Ovary (tissue), 9 donors: ENCODE results near the gene SORCS2. TPM values are rescaled to one million over a fixed set of nuclear protein-coding genes. Genes with fewer than 3 reads are reported as not detected.

ENCODE experiments used
- DNase-seq, 5 donors: peaks; one replicate each; pipeline ENCODE4 v3.0.0-alpha.2; 2019 to 2020
- H3K27ac ChIP-seq, 2 donors: fragments of 200-600 bp; one replicate each; pipeline versions ENCODE4 v1.5.1 to v1.8.0; 2019 to 2022
- H3K27me3 ChIP-seq: fragments of 200-600 bp; one replicate; pipeline ENCODE4 v1.8.0; 2022
- H3K36me3 ChIP-seq: fragments of 200-600 bp; sonication (generic); one replicate; pipeline ENCODE4 v1.5.1; 2019
- H3K4me1 ChIP-seq: one replicate; pipeline ENCODE4 v1.8.1; 2013; ENCODE audit warnings: mild to moderate bottlenecking, moderate library complexity; ENCODE audit not compliant: insufficient read depth
- H3K4me3 ChIP-seq: fragments of 200-600 bp; sonication (generic); one replicate; pipeline ENCODE4 v1.5.1; 2017
- H3K9me3 ChIP-seq, 2 donors: fragments of 200-600 bp in 1 of 2; sonication (generic) in 1 of 2; one replicate each; pipeline versions ENCODE4 v1.5.1 to v1.8.1; 2013 to 2019; ENCODE audit warnings: mild to moderate bottlenecking in 1 of 2, moderate library complexity in 1 of 2
- CTCF ChIP-seq, 3 donors: fragments of 450-650 bp in 2 of 3; fragments of 200-600 bp in 1 of 3; IDR thresholded peaks; one replicate each; pipeline versions ENCODE4 v1.5.1 to v1.8.0; 2016 to 2022; ENCODE audit warnings: antibody characterized with exemption in 3 of 3, mild to moderate bottlenecking in 1 of 3
- EP300 ChIP-seq: sonication (generic); formaldehyde crosslinking; IDR thresholded peaks from one replicate; pipeline ENCODE4 v1.6.1; 2017; ENCODE audit warnings: antibody characterized with exemption
- POLR2A ChIP-seq: fragments of 450-650 bp; IDR thresholded peaks from one replicate; pipeline ENCODE4 v1.6.1; 2017; ENCODE audit warnings: antibody characterized with exemption, mild to moderate bottlenecking, moderate library complexity
- WGBS, 3 donors: extraction: QIAGEN DNeasy Blood & Tissue Kit in 1 of 3; methylation state at CpG; one replicate each; pipeline versions ENCODE4 v1.1.5 to v1.1.7; 2013 to 2017; 5-methylcytosine and 5-hydroxymethylcytosine counted together
- intact Hi-C, 4 donors: fragments of 100-400 bp; cut with DNase I; formaldehyde crosslinking; loops; one replicate each; pipeline versions ENCODE4 v1.11.0 to v1.15.1; 2022 to 2023
- polyA plus RNA-seq, 2 donors: library from polyadenylated mRNA; stranded (reverse); fragments of 200-250 nt in 1 of 2; fragments of 350-450 nt in 1 of 2; fragmentation: Illumina TruSeq in 1 of 2; extraction: RNeasy Lipid Tissue Mini Kit (QIAGEN cat#74804) in 1 of 2; gene quantifications; one replicate each; pipeline ENCODE4 v1.2.3, GENCODE V29; 2013 to 2014
- total RNA-seq, 7 donors: library from RNA; depleted of rRNA in 2 of 7; stranded (reverse); fragments of >200 nt in 2 of 7; fragmentation: NEBNext Ultra II Directional in 3 of 7; extraction: Animal tissue kit (Norgen Biotek cat#: 25700) in 3 of 7; gene quantifications; one replicate each; pipeline versions ENCODE4 v1.1.0 to v1.2.4, GENCODE V29; 2016 to 2023
- donor health status: DM: no; HTN: no; CAD: no; lungs with moderate emphysema.
- donor health status: DM: no; HTN: no; CAD: no.
- donor health status: Bipolar disorder and iron deficiency.
- donor health status: DM: yes; HTN: yes; CAD: no.
- donor health status: DM: no; HTN: no; CAD: no.
- donor health status: DM: yes; HTN: yes; CAD: no.

The SORCS2 gene
- total and polyA plus RNA-seq, 9 donors = 0.60 to 23.9 (median 7.1) TPM

- intact Hi-C loops = no loop called here
- no peak for TF ChIP-seq POLR2A
- no peak for TF ChIP-seq EP300
- no peak for TF ChIP-seq CTCF (IDR thresholded peaks at IDR 0.05)
- no peak for DNase-seq
- Histone ChIP-seq H3K27ac (no peak overlapping the region), H3K9me3 (no peaks in the 10 kb centered on the region), H3K36me3 (no peaks in the 10 kb centered on the region), H3K27me3 (no peaks in the 10 kb centered on the region), H3K4me3 (no peak overlapping the region), H3K4me1 (peaks cover 4% of the 10 kb centered on the region)
- 90 to 93% (median 92%) methylated on average over 7 of the region's 7 CpGs for WGBS, 3 donors
These were observed 367.0 kb downstream of the SORCS2 start for GRCh38 chr4:7559316-7559715.

GRCh38 chr4:7559741-7560395, 367.5 kb downstream of the SORCS2 start:
- Histone ChIP-seq H3K9me3 (no peaks in the 10 kb centered on the region), H3K36me3 (no peaks in the 10 kb centered on the region)
- WGBS, 3 donors = 92 to 93% (median 92%) methylated on average over 16 of the region's 16 CpGs

GRCh38 chr4:7561557-7561956, 369.2 kb downstream of the SORCS2 start:
- no peak for DNase-seq
- WGBS, 3 donors = 68 to 98% (median 95%) methylated on average over 2 of the region's 2 CpGs

More at GRCh38 chr4:7559741-7560395, 367.5 kb downstream of the SORCS2 start:
- Histone ChIP-seq H3K4me1 (peaks cover 7% of the 10 kb centered on the region), H3K4me3 (no peak overlapping the region), H3K27ac (no peak overlapping the region), H3K27me3 (no peaks in the 10 kb centered on the region)
- intact Hi-C loops = no loop called here
- TF ChIP-seq CTCF (IDR thresholded peaks at IDR 0.05) (no peak), POLR2A (no peak), EP300 (no peak)
- DNase-seq = no peak

GRCh38 chr4:7564242-7564641, 371.9 kb downstream of the SORCS2 start:
- no peak for DNase-seq
- Histone ChIP-seq H3K9me3 (no peaks in the 10 kb centered on the region), H3K27ac (no peak overlapping the region), H3K4me3 (no peak overlapping the region), H3K36me3 (no peaks in the 10 kb centered on the region), H3K27me3 (no peaks in the 10 kb centered on the region), H3K4me1 (peaks cover 7% of the 10 kb centered on the region)
- WGBS, 3 donors = 73 to 81% (median 78%) methylated on average over 5 of the region's 5 CpGs
- intact Hi-C loops = no loop called here
- TF ChIP-seq EP300 (no peak), POLR2A (no peak), CTCF (IDR thresholded peaks at IDR 0.05) (no peak)

More at GRCh38 chr4:7561557-7561956, 369.2 kb downstream of the SORCS2 start:
- intact Hi-C loops = no loop called here
- H3K27ac ChIP-seq = no peak overlapping the region
- H3K36me3 ChIP-seq = no peaks in the 10 kb centered on the region
- no peaks in the 10 kb centered on the region for H3K9me3 ChIP-seq
- peaks cover 7% of the 10 kb centered on the region for H3K4me1 ChIP-seq
- no peaks in the 10 kb centered on the region for H3K27me3 ChIP-seq
- H3K4me3 ChIP-seq = no peak overlapping the region
- TF ChIP-seq CTCF (IDR thresholded peaks at IDR 0.05) (no peak), POLR2A (no peak), EP300 (no peak)
